GM12878 (cell line): ENCODE data around the gene KNTC1. TPM values are rescaled to one million over a fixed set of nuclear protein-coding genes. Genes with fewer than 3 reads are reported as not detected.
"Not testable (repeated sequence)": the region's sequence is repeated elsewhere in the genome, so short reads cannot be mapped to it uniquely, and the experiment has no call there.

ENCODE experiments used
- ATAC-seq: fragments of 200-7000 bp; cut with Tn5 transposase; 3 replicates; pipeline ENCODE4 v1.9.1; 2020; ENCODE audit warnings: mild to moderate bottlenecking, moderate library complexity
- BruUV-seq: library from RNA; stranded (reverse); fragments of 400-500 nt; replicated peaks from 2 replicates; lab custom pipeline; 2021; lab: Mats Ljungman, UMichigan
- CTCF ChIA-PET: fragments of 300-600 bp; sonication (Branson Sonifier 250); formaldehyde crosslinking; extraction: SDS; loops from one replicate; lab custom pipeline; 2021; ENCODE audit warnings: inconsistent platforms; lab: Yijun Ruan, JAX
- POLR2A ChIA-PET: fragments of 350-600 bp; formaldehyde crosslinking; extraction: SDS; loops from one replicate; lab custom pipeline; 2021; ENCODE audit warnings: inconsistent platforms; lab: Charles Lee
- RAD21 ChIA-PET: fragments of 300-600 bp; sonication (Branson Sonifier 250); formaldehyde crosslinking; loops from one replicate; lab custom pipeline; 2023; ENCODE audit warnings: antibody characterized with exemption; ENCODE audit not compliant: unreplicated experiment; lab: Charles Lee
- SMC1A ChIA-PET: fragments of 300-600 bp; sonication (Branson Sonifier 250); formaldehyde crosslinking; loops from one replicate; lab custom pipeline; 2023; ENCODE audit not compliant: unreplicated experiment, uncharacterized antibody; lab: Charles Lee
- DNase-seq: peaks from one replicate; pipeline ENCODE4 v3.0.0-alpha.2; 2011; ENCODE audit warnings: low read depth, low spot score
- FAIRE-seq: peaks from 3 replicates; lab custom pipeline; 2011; peaks lifted over from hg19 to GRCh38; lab: Jason Lieb, UNC
- H2AFZ ChIP-seq: 2 replicates; pipeline ENCODE4 v1.6.0; 2011; ENCODE audit warnings: low read depth, low read length, control low read depth; ENCODE audit not compliant: control insufficient read depth
- H3K27ac ChIP-seq: 2 replicates; pipeline ENCODE4 v1.5.1; 2011; ENCODE audit warnings: control low read depth; ENCODE audit not compliant: control insufficient read depth, insufficient read depth
- H3K27me3 ChIP-seq, 2 experiments: replicated peaks in 1 of 2; 2 replicates each; pipeline versions ENCODE4 v1.6.0 to v1.6.1; 2011; ENCODE audit warnings: low read length in 1 of 2; ENCODE audit not compliant: control insufficient read depth in 2 of 2, insufficient read depth in 2 of 2
- H3K36me3 ChIP-seq, 2 experiments: 2 replicates each; pipeline ENCODE4 v1.5.1; 2011; ENCODE audit warnings: low read length in 1 of 2; ENCODE audit not compliant: control insufficient read depth in 2 of 2, insufficient read depth in 2 of 2
- H3K4me1 ChIP-seq: 2 replicates; pipeline ENCODE4 v1.6.1; 2011; ENCODE audit warnings: mild to moderate bottlenecking, low read length, moderate library complexity, mixed read lengths; ENCODE audit not compliant: control insufficient read depth, insufficient read depth
- H3K4me2 ChIP-seq: 2 replicates; pipeline ENCODE4 v1.6.0; 2011; ENCODE audit warnings: control low read depth; ENCODE audit not compliant: control insufficient read depth, insufficient read depth
- H3K4me3 ChIP-seq: fragments of 200-600 bp; sonication (generic); 2 replicates; pipeline ENCODE4 v1.5.1; 2016
- H3K79me2 ChIP-seq: 2 replicates; pipeline ENCODE4 v1.6.0; 2011; ENCODE audit warnings: low read length; ENCODE audit not compliant: control insufficient read depth, insufficient read depth
- H3K9ac ChIP-seq: 2 replicates; pipeline ENCODE4 v1.8.0; 2011; ENCODE audit warnings: low read length, control low read depth, mixed read lengths; ENCODE audit not compliant: control insufficient read depth, insufficient read depth
- H3K9me3 ChIP-seq: replicated peaks from 3 replicates; pipeline ENCODE4 v1.5.1; 2011; ENCODE audit warnings: mild to moderate bottlenecking, low read length; ENCODE audit not compliant: control insufficient read depth, insufficient read depth
- H4K20me1 ChIP-seq: 2 replicates; pipeline ENCODE4 v1.6.0; 2011; ENCODE audit not compliant: control insufficient read depth, insufficient read depth
- ATF2 ChIP-seq: IDR thresholded peaks from 2 replicates; pipeline ENCODE4 v1.6.1; 2012; ENCODE audit warnings: low read length, inconsistent platforms
- IKZF1 ChIP-seq: fragments of 450-650 bp; conservative IDR thresholded peaks from 2 replicates; pipeline ENCODE4 v1.6.1; 2017; ENCODE audit warnings: antibody characterized with exemption, mild to moderate bottlenecking
- MTA3 ChIP-seq: IDR thresholded peaks from 2 replicates; pipeline ENCODE4 v1.6.1; 2012; ENCODE audit warnings: low read length, inconsistent platforms, borderline replicate concordance
- SREBF1 ChIP-seq: IDR thresholded peaks from 2 replicates; pipeline ENCODE4 v1.6.1; 2012; ENCODE audit warnings: mild to moderate bottlenecking, low read length
- ZBED1 ChIP-seq: IDR thresholded peaks from 2 replicates; pipeline ENCODE4 v1.6.1; 2016; ENCODE audit warnings: borderline replicate concordance
- WGBS: methylation state at CpG from one replicate; pipeline ENCODE4 v1.1.6; 2016; ENCODE audit warnings: low lambda C conversion rate; ENCODE audit not compliant: insufficient replicate concordance, insufficient coverage; ENCODE audit errors: missing lambda C conversion rate; 5-methylcytosine and 5-hydroxymethylcytosine counted together
- in situ Hi-C: fragments of 300-500 bp; cut with MboI; formaldehyde crosslinking; loops from 9 replicates; pipeline ENCODE4 v1.14.3; 2018; ENCODE audit warnings: mixed read lengths
- intact Hi-C: fragments of 100-400 bp; cut with micrococcal nuclease; formaldehyde crosslinking; loops from one replicate; pipeline ENCODE4 v1.14.2; 2022; ENCODE audit not compliant: unreplicated experiment
- polyA plus RNA-seq, 11 experiments: library from polyadenylated mRNA; depleted of rRNA in 4 of 11; unstranded in 6 of 11; stranded (reverse) in 5 of 11; fragments of >200 nt; fragmentation: Nextera tagmentation in 4 of 11; fragmentation: Illumina TruSeq in 1 of 11; extraction: Ambion mirVana in 4 of 11; extraction: Trizol in 1 of 11; gene quantifications; 1 replicate in 1 of 11; 2 replicates in 10 of 11; pipeline versions ENCODE4 v1.2.1 to v1.2.3, GENCODE V29; 2011 to 2016; ENCODE audit warnings: inconsistent platforms in 2 of 11, missing spikeins in 2 of 11, low read depth in 1 of 11
- total RNA-seq, 4 experiments: library from RNA; depleted of rRNA in 3 of 4; stranded (reverse); fragments of >200 nt in 3 of 4; fragmentation: Illumina TruSeq in 1 of 4; extraction: Trizol in 1 of 4; gene quantifications; 2 replicates each; pipeline versions ENCODE4 v1.2.1 to v1.2.3, GENCODE V29; 2013 to 2021

KNTC1 gene
- total and polyA plus RNA-seq, 10 of the 15 experiments (the other 5 are each of a cell fraction or from before 2014, with no cell fraction given): 37.2 to 118 (median 76.3) TPM

GRCh38 chr12:122566816-122567215 lies 39.8 kb downstream of the KNTC1 start:
- H3K27ac ChIP-seq, BruUV-seq, H3K79me2 ChIP-seq, H3K27me3 ChIP-seq, H3K4me1 ChIP-seq, H3K4me3 ChIP-seq, in situ Hi-C loops, DNase-seq, H3K9me3 ChIP-seq, FAIRE-seq, H3K4me2 ChIP-seq, H3K9ac ChIP-seq, H2AFZ ChIP-seq, CTCF ChIA-PET, ATAC-seq, RAD21 ChIA-PET, H4K20me1 ChIP-seq, intact Hi-C loops: not testable (repeated sequence)
- peaks cover 0 to 13% of the 10 kb centered on the region in 2 experiments for H3K36me3 ChIP-seq
- SMC1A ChIA-PET: interaction anchor here (0.7 to 2.5 kb wide), 2 partner anchors 9 to 168 kb away, joined by 3 to 6 read pairs; no protein-coding TSS in a partner anchor
- WGBS: 100% methylated on average over 5 of the region's 5 CpGs
- POLR2A ChIA-PET: interaction anchor here (0.6 to 1.3 kb wide), 2 partner anchors 38 to 56 kb away, joined by 3 to 4 read pairs; no protein-coding TSS in a partner anchor

- ATAC-seq: no peak
- SMC1A ChIA-PET: interaction anchor here (1.7 kb wide), 1 partner anchor 15 kb away, joined by 4 read pairs; no protein-coding TSS in a partner anchor
- H3K27ac ChIP-seq: no peak overlapping the region
- in situ Hi-C loops (no loop called here), intact Hi-C loops (no loop called here)
- H3K79me2 ChIP-seq: no peaks in the 10 kb centered on the region
- WGBS: 97% methylated on average over 5 of the region's 5 CpGs
- H3K9ac ChIP-seq: no peak overlapping the region
- H3K4me2 ChIP-seq: no peak overlapping the region
- H3K36me3 ChIP-seq: peaks cover 2 to 11% of the 10 kb centered on the region in 2 experiments; a peak in 3 of 4 replicates
- H3K27me3 ChIP-seq: no peaks in the 10 kb centered on the region
- H3K4me3 ChIP-seq: no peak overlapping the region
- CTCF ChIA-PET: interaction anchor here (0.6 to 0.9 kb wide), 3 partner anchors 18 to 325 kb away, joined by 3 to 5 read pairs (median 3); no protein-coding TSS in a partner anchor
- FAIRE-seq: no peak
- RAD21 ChIA-PET: interaction anchor here (0.5 to 0.6 kb wide), 2 partner anchors 239 to 1527 kb away, joined by 3 read pairs; no protein-coding TSS in a partner anchor
- DNase-seq: no peak
- BruUV-seq: no TSS peak
- H3K4me1 ChIP-seq: no peaks in the 10 kb centered on the region
- POLR2A ChIA-PET: no interaction called here
- no peaks in the 10 kb centered on the region for H3K9me3 ChIP-seq
- no peaks in the 10 kb centered on the region for H4K20me1 ChIP-seq
- H2AFZ ChIP-seq: no peak overlapping the region
- TF ChIP-seq MTA3: no peak
- no peak for TF ChIP-seq ATF2
- no peak for TF ChIP-seq ZBED1
- no peak for TF ChIP-seq IKZF1
- TF ChIP-seq SREBF1: no peak
These were observed 42.2 kb downstream of the KNTC1 start for GRCh38 chr12:122569288-122569687.

DNA sequence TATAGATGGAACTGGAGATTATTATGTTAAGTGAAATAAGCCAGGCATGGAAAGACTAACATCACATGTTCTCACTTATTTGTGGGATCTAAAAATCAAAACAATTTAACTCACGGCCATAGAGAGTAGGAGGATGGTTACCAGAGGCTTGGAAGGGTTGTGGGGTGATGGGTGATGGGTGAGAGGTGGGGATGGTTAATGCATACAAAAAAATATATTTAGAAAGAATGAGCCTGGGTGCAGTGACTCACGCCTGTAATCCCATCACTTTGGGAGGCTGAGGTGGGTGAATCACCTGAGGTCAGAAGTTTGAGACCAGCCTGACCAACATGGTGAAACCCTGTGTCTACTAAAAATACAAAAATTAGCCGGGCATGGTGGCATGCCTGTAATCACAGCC lies 43.0 kb downstream of the KNTC1 start:
- H3K9ac ChIP-seq, H3K79me2 ChIP-seq, H3K4me3 ChIP-seq, H4K20me1 ChIP-seq, FAIRE-seq, in situ Hi-C loops, RAD21 ChIA-PET, H3K9me3 ChIP-seq, POLR2A ChIA-PET, H3K27me3 ChIP-seq, H2AFZ ChIP-seq, intact Hi-C loops, H3K27ac ChIP-seq, BruUV-seq, CTCF ChIA-PET, H3K4me2 ChIP-seq, SMC1A ChIA-PET, ATAC-seq, DNase-seq, H3K4me1 ChIP-seq: not testable (repeated sequence)
- peaks cover 2 to 11% of the 10 kb centered on the region in 2 experiments; a peak in 3 of 4 replicates for H3K36me3 ChIP-seq
- WGBS: 63% methylated on average over 3 of the region's 3 CpGs
